ENCODE results near the gene TTC31.

GRCh38 chr2:74447230-74447999 lies 35.5 kb upstream of the TTC31 start:
- TF ChIP-seq CTCF (IDR thresholded peaks at IDR 0.05) (no peak), EP300 (IDR thresholded peaks at IDR 0.05) (no peak), POLR2AphosphoS5 (IDR thresholded peaks at IDR 0.05) (no peak), POLR2A (IDR thresholded peaks at IDR 0.05) (no peak)

Measured in stomach (tissue), 4 donors.